Fibroblast of pulmonary artery (primary cell): ENCODE results near the gene GLI3.

Source experiments
- DNase-seq: peaks from one replicate; pipeline ENCODE4 v3.0.0-alpha.2; 2010; ENCODE audit warnings: low read depth
- H3K4me3 ChIP-seq: replicated peaks from 2 replicates; pipeline ENCODE4 v1.5.1; 2011; ENCODE audit warnings: low read depth, mild to moderate bottlenecking, control low read depth, low read length, moderate library complexity
- CTCF ChIP-seq: IDR thresholded peaks from 2 replicates; pipeline ENCODE4 v1.5.1; 2011; ENCODE audit warnings: mild to moderate bottlenecking, control low read depth, low read length, inconsistent platforms; ENCODE audit errors: missing control alignments

Gene GLI3

GRCh38 chr7:42083284-42083683 lies 153.7 kb downstream of the GLI3 start:
- TF ChIP-seq CTCF = no peak
- no peak for DNase-seq
- H3K4me3 ChIP-seq = no peak overlapping the region

- no peak for TF ChIP-seq CTCF
- DNase-seq = peak; percentile 51
- H3K4me3 ChIP-seq = no peak overlapping the region
Measured at GRCh38 chr7:42082144-42082543, 154.9 kb downstream of the GLI3 start.

- TF ChIP-seq CTCF = no peak
- DNase-seq = no peak
- no peak overlapping the region for H3K4me3 ChIP-seq
Measured at GRCh38 chr7:42081671-42082070, 155.3 kb downstream of the GLI3 start.

GRCh38 chr7:42080841-42081586 lies 156.0 kb downstream of the GLI3 start:
- H3K4me3 ChIP-seq = no peak overlapping the region
- no peak for DNase-seq
- no peak for TF ChIP-seq CTCF

GRCh38 chr7:42077271-42078135 lies 159.5 kb downstream of the GLI3 start:
- DNase-seq = no peak
- H3K4me3 ChIP-seq = no peak overlapping the region
- no peak for TF ChIP-seq CTCF

GRCh38 chr7:42076870-42077269 lies 160.1 kb downstream of the GLI3 start:
- DNase-seq = no peak
- H3K4me3 ChIP-seq = no peak overlapping the region
- TF ChIP-seq CTCF = no peak

- no peak for DNase-seq
- H3K4me3 ChIP-seq = no peak overlapping the region
- TF ChIP-seq CTCF = no peak
Measured at GRCh38 chr7:42075418-42075817, 161.6 kb downstream of the GLI3 start.
